PC-3 (cell line): ENCODE measurements around the gene ADSS1. TPM values are rescaled to one million over a fixed set of nuclear protein-coding genes. Genes with fewer than 3 reads are reported as not detected.

Source experiments
- ATAC-seq: fragments of 200-7000 bp; cut with Tn5 transposase; 2 replicates; pipeline ENCODE4 v1.9.1; 2020; ENCODE audit warnings: mild to moderate bottlenecking, moderate library complexity
- BruUV-seq: library from RNA; stranded (reverse); fragments of 400-500 nt; replicated peaks from 2 replicates; lab custom pipeline; 2021; lab: Mats Ljungman, UMichigan
- CTCF ChIA-PET: fragments of 300-600 bp; sonication (Branson Sonifier 250); formaldehyde crosslinking; loops from one replicate; lab custom pipeline; 2022; ENCODE audit warnings: antibody characterized with exemption; lab: Charles Lee
- POLR2A ChIA-PET: fragments of 300-600 bp; sonication (Branson Sonifier 250); formaldehyde crosslinking; loops from one replicate; lab custom pipeline; 2022; ENCODE audit warnings: antibody characterized with exemption; ENCODE audit not compliant: unreplicated experiment; lab: Charles Lee
- DNase-seq: peaks from one replicate; pipeline ENCODE4 v3.0.0-alpha.2; 2015
- H2AFZ ChIP-seq: fragments of 300-600 bp; sonication (generic); 2 replicates; pipeline ENCODE4 v1.6.0; 2016; ENCODE audit warnings: antibody characterized with exemption, low read length
- H3F3A ChIP-seq: fragments of 300-600 bp; sonication (generic); one replicate; pipeline ENCODE4 v1.6.0; 2017; ENCODE audit warnings: antibody characterized with exemption, low read length, control low read depth, mild to moderate bottlenecking; ENCODE audit not compliant: unreplicated experiment
- H3K27ac ChIP-seq: fragments of 300-600 bp; sonication (generic); 2 replicates; pipeline ENCODE4 v1.5.1; 2016; ENCODE audit warnings: mild to moderate bottlenecking, low read length
- H3K27me3 ChIP-seq: fragments of 300-600 bp; sonication (generic); 2 replicates; pipeline ENCODE4 v1.6.1; 2016; ENCODE audit warnings: low read length, mixed read lengths
- H3K36me3 ChIP-seq: fragments of 300-600 bp; sonication (generic); 2 replicates; pipeline ENCODE4 v1.6.1; 2016; ENCODE audit warnings: low read depth, mixed run types, low read length, mixed read lengths
- H3K4me1 ChIP-seq: fragments of 300-600 bp; sonication (generic); 2 replicates; pipeline ENCODE4 v1.5.1; 2016; ENCODE audit warnings: low read length; ENCODE audit not compliant: insufficient read depth
- H3K4me2 ChIP-seq: fragments of 300-600 bp; sonication (generic); 2 replicates; pipeline ENCODE4 v1.6.0; 2016; ENCODE audit warnings: low read length
- H3K4me3 ChIP-seq: fragments of 300-600 bp; sonication (generic); 2 replicates; pipeline ENCODE4 v1.5.1; 2016; ENCODE audit warnings: mild to moderate bottlenecking, low read length, mixed read lengths
- H3K79me2 ChIP-seq: fragments of 300-600 bp; sonication (generic); 2 replicates; pipeline ENCODE4 v1.6.1; 2017; ENCODE audit warnings: low read length, mixed read lengths
- H3K9ac ChIP-seq: fragments of 300-600 bp; sonication (generic); 2 replicates; pipeline ENCODE4 v1.6.0; 2016; ENCODE audit warnings: mild to moderate bottlenecking, low read length
- H3K9me2 ChIP-seq: fragments of 300-600 bp; sonication (generic); replicated peaks from 2 replicates; pipeline ENCODE4 v1.6.1; 2016; ENCODE audit warnings: mixed run types, low read length, mixed read lengths
- H3K9me3 ChIP-seq: fragments of 300-600 bp; sonication (generic); 2 replicates; pipeline ENCODE4 v1.6.1; 2016; ENCODE audit warnings: low read length, mixed read lengths
- H4K20me1 ChIP-seq: fragments of 300-600 bp; sonication (generic); 2 replicates; pipeline ENCODE4 v1.6.1; 2016; ENCODE audit warnings: low read length, mixed read lengths
- EZH2 ChIP-seq: fragments of 300-600 bp; sonication (generic); IDR thresholded peaks from one replicate; pipeline ENCODE4 v1.6.1; 2017; ENCODE audit warnings: antibody characterized with exemption, mild to moderate bottlenecking, low read length; ENCODE audit not compliant: unreplicated experiment
- EZH2phosphoT487 ChIP-seq: fragments of 300-600 bp; sonication (generic); IDR thresholded peaks from 2 replicates; pipeline ENCODE4 v1.6.1; 2018; ENCODE audit warnings: mild to moderate bottlenecking, antibody characterized with exemption, low read length, borderline replicate concordance
- intact Hi-C: fragments of 100-400 bp; cut with micrococcal nuclease; formaldehyde crosslinking; loops from 2 replicates; pipeline ENCODE4 v1.9.0; 2023
- total RNA-seq: library from RNA; depleted of rRNA; stranded (reverse); fragments of >200 nt; gene quantifications from 2 replicates; pipeline ENCODE4 v1.2.3, GENCODE V29; 2014
- TF ChIP-seq, protein P1 (sequence below): fragments of 300-600 bp; sonication (generic); conservative IDR thresholded peaks from 2 replicates; pipeline ENCODE4 v1.5.1; 2017; ENCODE audit warnings: antibody characterized with exemption, low read depth, mild to moderate bottlenecking, low read length

ADSS1 gene
- total RNA-seq, 1 experiment from 2014 or later: 7.9 TPM

DNA sequence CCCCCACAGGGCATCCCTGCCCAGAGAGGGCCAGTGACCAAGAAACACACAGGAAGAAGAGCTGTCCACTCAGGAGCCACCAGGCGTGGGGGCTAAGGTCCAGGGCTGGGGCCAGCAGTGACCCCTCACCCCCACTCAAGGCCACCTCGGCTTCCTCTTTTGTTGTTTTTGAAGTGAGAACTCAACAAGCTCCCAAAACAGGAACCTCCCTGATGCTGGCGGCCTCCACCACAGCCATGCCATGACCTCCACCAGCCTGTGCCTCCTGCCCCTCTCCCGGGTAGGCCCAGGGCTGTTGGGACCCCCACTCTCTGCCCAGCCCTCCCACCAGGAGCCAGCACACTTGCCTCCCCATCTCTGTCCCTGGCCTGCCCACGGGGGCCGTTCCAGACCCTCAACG lies 63.7 kb downstream of the ADSS1 start:
- POLR2A ChIA-PET: no interaction called here
- DNase-seq: no peak
- no peaks in the 10 kb centered on the region for H3K9me2 ChIP-seq
- intact Hi-C loops: no loop called here
- TF ChIP-seq, protein P1, sequence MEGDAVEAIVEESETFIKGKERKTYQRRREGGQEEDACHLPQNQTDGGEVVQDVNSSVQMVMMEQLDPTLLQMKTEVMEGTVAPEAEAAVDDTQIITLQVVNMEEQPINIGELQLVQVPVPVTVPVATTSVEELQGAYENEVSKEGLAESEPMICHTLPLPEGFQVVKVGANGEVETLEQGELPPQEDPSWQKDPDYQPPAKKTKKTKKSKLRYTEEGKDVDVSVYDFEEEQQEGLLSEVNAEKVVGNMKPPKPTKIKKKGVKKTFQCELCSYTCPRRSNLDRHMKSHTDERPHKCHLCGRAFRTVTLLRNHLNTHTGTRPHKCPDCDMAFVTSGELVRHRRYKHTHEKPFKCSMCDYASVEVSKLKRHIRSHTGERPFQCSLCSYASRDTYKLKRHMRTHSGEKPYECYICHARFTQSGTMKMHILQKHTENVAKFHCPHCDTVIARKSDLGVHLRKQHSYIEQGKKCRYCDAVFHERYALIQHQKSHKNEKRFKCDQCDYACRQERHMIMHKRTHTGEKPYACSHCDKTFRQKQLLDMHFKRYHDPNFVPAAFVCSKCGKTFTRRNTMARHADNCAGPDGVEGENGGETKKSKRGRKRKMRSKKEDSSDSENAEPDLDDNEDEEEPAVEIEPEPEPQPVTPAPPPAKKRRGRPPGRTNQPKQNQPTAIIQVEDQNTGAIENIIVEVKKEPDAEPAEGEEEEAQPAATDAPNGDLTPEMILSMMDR: no peak
- TF ChIP-seq EZH2 (no peak), EZH2phosphoT487 (no peak)
- no peak overlapping the region for H3K9ac ChIP-seq
- H3K79me2 ChIP-seq: peaks cover 47% of the 10 kb centered on the region
- peaks cover 4% of the 10 kb centered on the region; the same call in 1 of the 2 replicates for H3K36me3 ChIP-seq
- no TSS peak for BruUV-seq
- H4K20me1 ChIP-seq: peaks cover 12% of the 10 kb centered on the region
- H3K27me3 ChIP-seq: no peaks in the 10 kb centered on the region
- H3K4me3 ChIP-seq: no peak overlapping the region
- H3F3A ChIP-seq: no peaks in the 10 kb centered on the region
- H3K4me2 ChIP-seq: no peak overlapping the region
- H2AFZ ChIP-seq: no peak overlapping the region
- CTCF ChIA-PET: no interaction called here
- ATAC-seq: no peak
- H3K27ac ChIP-seq: no peak overlapping the region
- no peaks in the 10 kb centered on the region for H3K4me1 ChIP-seq
- H3K9me3 ChIP-seq: no peaks in the 10 kb centered on the region

DNA sequence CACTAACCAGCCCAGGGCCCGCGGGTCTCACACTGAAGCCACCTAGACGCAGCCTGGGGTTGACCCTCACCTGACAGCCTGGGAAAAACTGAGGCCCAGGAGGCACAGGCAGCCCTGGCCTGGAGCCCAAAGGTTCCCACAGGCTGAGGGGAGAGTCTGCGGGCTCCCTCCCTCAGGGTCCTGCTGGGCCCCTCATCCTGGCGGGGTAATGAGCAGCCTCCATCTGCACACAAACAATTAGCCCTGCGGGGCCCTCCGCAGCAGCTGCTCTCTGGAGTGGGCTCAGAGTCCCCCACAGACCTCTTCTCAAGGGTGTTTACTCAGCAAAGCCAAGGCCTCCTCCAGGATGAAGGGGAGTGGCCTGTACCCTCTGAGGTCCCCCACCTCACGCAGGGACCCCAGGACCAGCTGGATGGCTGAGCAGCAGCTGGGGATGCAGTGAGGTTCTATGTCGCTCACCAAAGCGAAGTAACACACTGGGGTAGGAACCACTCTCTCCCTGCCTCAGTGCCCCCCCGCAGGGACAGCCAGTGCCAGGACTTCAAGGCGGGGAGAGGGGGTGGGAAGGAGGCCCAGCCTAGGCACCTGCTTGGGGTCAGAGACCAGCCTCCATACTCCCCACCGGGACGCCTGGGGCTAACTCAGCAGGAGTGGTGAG lies 64.3 kb downstream of the ADSS1 start:
- no peak overlapping the region for H3K27ac ChIP-seq
- H3K9ac ChIP-seq: no peak overlapping the region
- H3K4me1 ChIP-seq: no peaks in the 10 kb centered on the region; the same call in 1 of the 2 replicates
- no peak for DNase-seq
- H4K20me1 ChIP-seq: peaks cover 16% of the 10 kb centered on the region
- TF ChIP-seq EZH2phosphoT487: no peak
- TF ChIP-seq EZH2: no peak
- TF ChIP-seq, protein P1: no peak
- ChIA-PET POLR2A (no interaction called here), CTCF (no interaction called here)
- H3K4me2 ChIP-seq: no peak overlapping the region
- no peak overlapping the region for H2AFZ ChIP-seq
- peaks cover 52% of the 10 kb centered on the region for H3K79me2 ChIP-seq
- no peaks in the 10 kb centered on the region for H3K27me3 ChIP-seq
- no peaks in the 10 kb centered on the region for H3F3A ChIP-seq
- peaks cover 4% of the 10 kb centered on the region; the same call in 1 of the 2 replicates for H3K36me3 ChIP-seq
- intact Hi-C loops: no loop called here
- ATAC-seq: no peak
- no TSS peak for BruUV-seq
- no peaks in the 10 kb centered on the region for H3K9me2 ChIP-seq
- H3K4me3 ChIP-seq: no peak overlapping the region
- H3K9me3 ChIP-seq: no peaks in the 10 kb centered on the region
